Measurements from ENCODE around the gene CADPS. TPM values are rescaled to one million over a fixed set of nuclear protein-coding genes. Genes with fewer than 3 reads are reported as not detected.

CADPS gene
- total and polyA plus RNA-seq, 2 of the 4 experiments (the other 2 are of a cell fraction): not detected

DNA sequence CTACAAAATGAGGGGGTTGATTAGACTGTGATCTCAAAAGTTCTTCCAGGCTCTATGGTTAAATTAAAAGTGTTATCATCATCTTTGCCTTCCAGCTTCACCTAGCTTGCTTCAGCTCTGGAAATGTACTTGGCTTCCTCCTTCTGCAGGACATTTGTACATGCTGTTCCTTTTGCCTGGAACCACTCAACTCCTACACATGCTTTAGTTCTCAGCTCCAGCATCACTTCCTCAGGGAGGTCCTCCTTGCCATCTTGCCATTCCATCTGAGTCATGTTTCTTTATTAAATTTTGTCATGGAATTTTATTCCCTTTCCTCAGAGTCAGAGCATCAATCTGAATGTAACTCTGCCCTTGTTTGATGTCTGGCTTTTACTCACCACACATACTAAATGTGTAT is 343.2 kb downstream of the CADPS start:
- ATAC-seq (ENCODE audit: low read depth): no peak
- no peaks in the 10 kb centered on the region for H3K9me1 ChIP-seq (ENCODE audit: insufficient read depth, low read length)
- dilution Hi-C loops (cut with HindIII; ENCODE audit: low sequenced_read_pairs, unreplicated experiment): no loop called here

More for the DNA sequence above, 343.2 kb downstream of the CADPS start:
- no peaks in the 10 kb centered on the region for H3K9me3 ChIP-seq (ENCODE audit: control insufficient read depth, insufficient read depth, low read length)
- in situ Hi-C loops (cut with MboI; ENCODE audit: low sequenced_read_pairs): no loop called here
- intact Hi-C loops (cut with micrococcal nuclease): no loop called here
- H2BK120ac ChIP-seq (ENCODE audit: low read depth, low read length): no peak overlapping the region
- H2BK20ac ChIP-seq (ENCODE audit: low read depth, low read length): no peak overlapping the region
- TF ChIP-seq MAZ (IDR thresholded peaks at IDR 0.05; ENCODE audit: borderline replicate concordance, low read depth, low read length) (no peak), RAD21 (IDR thresholded peaks at IDR 0.05; ENCODE audit: low read length) (no peak), SMC3 (IDR thresholded peaks at IDR 0.05; ENCODE audit: low read depth, low read length) (no peak), CHD1 (IDR thresholded peaks at IDR 0.05; ENCODE audit: low read depth, low read length) (no peak), FOS (IDR thresholded peaks at IDR 0.05; ENCODE audit: low read depth, low read length) (no peak), MXI1 (IDR thresholded peaks at IDR 0.05; ENCODE audit: borderline replicate concordance, low read depth, low read length) (no peak)
- TF ChIP-seq, protein P1, sequence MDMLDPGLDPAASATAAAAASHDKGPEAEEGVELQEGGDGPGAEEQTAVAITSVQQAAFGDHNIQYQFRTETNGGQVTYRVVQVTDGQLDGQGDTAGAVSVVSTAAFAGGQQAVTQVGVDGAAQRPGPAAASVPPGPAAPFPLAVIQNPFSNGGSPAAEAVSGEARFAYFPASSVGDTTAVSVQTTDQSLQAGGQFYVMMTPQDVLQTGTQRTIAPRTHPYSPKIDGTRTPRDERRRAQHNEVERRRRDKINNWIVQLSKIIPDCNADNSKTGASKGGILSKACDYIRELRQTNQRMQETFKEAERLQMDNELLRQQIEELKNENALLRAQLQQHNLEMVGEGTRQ (IDR thresholded peaks at IDR 0.05; ENCODE audit: low read depth, low read length): no peak
- no peak overlapping the region for H3K18ac ChIP-seq (ENCODE audit: low read depth, low read length)
- no peaks in the 10 kb centered on the region for H3K36me3 ChIP-seq (ENCODE audit: control insufficient read depth, insufficient read depth, low read length)
- no peak for DNase-seq
- H3K27me3 ChIP-seq (ENCODE audit: control insufficient read depth, insufficient read depth, low read length): no peaks in the 10 kb centered on the region
- H2AK9ac ChIP-seq (replicated peaks; ENCODE audit: low read depth, low read length, poor library complexity): no peak overlapping the region
- H3K9ac ChIP-seq (ENCODE audit: low read depth, low read length): no peak overlapping the region
- H4K91ac ChIP-seq (ENCODE audit: insufficient read depth, low read depth, low read length): no peak overlapping the region
- no peak overlapping the region for H2AFZ ChIP-seq (replicated peaks; ENCODE audit: low read length, poor library complexity)
- no peak overlapping the region for H4K5ac ChIP-seq (ENCODE audit: low read depth, low read length)
- H4K8ac ChIP-seq (ENCODE audit: low read depth in 2 of 2, low read length in 2 of 2): no peak overlapping the region
- no peak overlapping the region for H3K4me2 ChIP-seq (ENCODE audit: low read depth, low read length)
- no peak overlapping the region for H2BK5ac ChIP-seq (ENCODE audit: low read depth, low read length, poor library complexity, severe bottlenecking)
- H3K56ac ChIP-seq (ENCODE audit: extremely low read depth, insufficient read depth, low read length): no peak overlapping the region
- no peak overlapping the region for H3K4me3 ChIP-seq (ENCODE audit: insufficient read depth, low read depth, low read length)
- BruUV-seq (replicated peaks): no TSS peak
- no peaks in the 10 kb centered on the region for H3K79me1 ChIP-seq (ENCODE audit: low read depth in 1 of 2, low read length in 2 of 2)
- no peak overlapping the region for H2AK5ac ChIP-seq (ENCODE audit: low read depth, low read length)
- no peaks in the 10 kb centered on the region for H4K20me1 ChIP-seq (ENCODE audit: insufficient read depth, low read length)
- H3K23ac ChIP-seq (ENCODE audit: low read depth, low read length): no peak overlapping the region
- no peak overlapping the region for H3K14ac ChIP-seq (replicated peaks; ENCODE audit: low read depth, low read length)
- no peak overlapping the region for H2BK15ac ChIP-seq (ENCODE audit: low read depth, low read length)
- no peak overlapping the region for H3K4ac ChIP-seq (ENCODE audit: low read depth, low read length)
- CTCF ChIA-PET: no interaction called here
- H3K4me1 ChIP-seq (ENCODE audit: control insufficient read depth, insufficient read depth, low read length): no peaks in the 10 kb centered on the region
- POLR2A ChIA-PET (ENCODE audit: unreplicated experiment): no interaction called here
- H3K27ac ChIP-seq (ENCODE audit: insufficient read depth, low read length): no peak overlapping the region
